Measurements from ENCODE around the gene CRTC3. TPM values are rescaled to one million over a fixed set of nuclear protein-coding genes. Genes with fewer than 3 reads are reported as not detected.

Gene CRTC3
- total RNA-seq, 3 donors from 2014 or later = 21.6 to 53.6 (median 21.7) TPM

GRCh38 chr15:90487186-90487585, 42.5 kb upstream of the CRTC3 start:
- ATAC-seq (no peak), DNase-seq (no peak)
- intact Hi-C loops (cut with DNase I, micrococcal nuclease) = no loop called here
- no peaks in the 10 kb centered on the region for H3K4me1 ChIP-seq (ENCODE audit: low read depth)
- peaks cover 7% of the 10 kb centered on the region for H3K36me3 ChIP-seq (ENCODE audit: low read depth)
- H3K9me3 ChIP-seq = no peaks in the 10 kb centered on the region
- H3K4me3 ChIP-seq = no peak overlapping the region
- no peak for TF ChIP-seq CTCF (IDR thresholded peaks at IDR 0.05)

- Histone ChIP-seq H3K4me3 (no peak overlapping the region), H3K4me1 (ENCODE audit: low read depth) (no peaks in the 10 kb centered on the region), H3K9me3 (no peaks in the 10 kb centered on the region), H3K36me3 (ENCODE audit: low read depth) (peaks cover 7% of the 10 kb centered on the region)
- no peak for ATAC-seq
- intact Hi-C loops (cut with DNase I, micrococcal nuclease) = no loop called here
- no peak for TF ChIP-seq CTCF (IDR thresholded peaks at IDR 0.05)
- no peak for DNase-seq
Observed at GRCh38 chr15:90489514-90489913, 40.2 kb upstream of the CRTC3 start.

- Histone ChIP-seq H3K4me3 (no peak overlapping the region), H3K4me1 (ENCODE audit: low read depth) (no peaks in the 10 kb centered on the region), H3K36me3 (ENCODE audit: low read depth) (peaks cover 7% of the 10 kb centered on the region), H3K9me3 (no peaks in the 10 kb centered on the region)
- intact Hi-C loops (cut with DNase I, micrococcal nuclease) = no loop called here
- no peak for DNase-seq
- ATAC-seq = no peak
- TF ChIP-seq CTCF (IDR thresholded peaks at IDR 0.05) = no peak
Observed at GRCh38 chr15:90489944-90490343, 39.8 kb upstream of the CRTC3 start.

GRCh38 chr15:90493647-90494046, 36.1 kb upstream of the CRTC3 start:
- H3K9me3 ChIP-seq = no peaks in the 10 kb centered on the region
- no peak overlapping the region for H3K4me3 ChIP-seq
- intact Hi-C loops (cut with DNase I, micrococcal nuclease) = no loop called here
- no peak for TF ChIP-seq CTCF (IDR thresholded peaks at IDR 0.05)
- H3K4me1 ChIP-seq (ENCODE audit: low read depth) = no peaks in the 10 kb centered on the region
- peaks cover 3% of the 10 kb centered on the region for H3K36me3 ChIP-seq (ENCODE audit: low read depth)
- DNase-seq (no peak), ATAC-seq (no peak)

- no peaks in the 10 kb centered on the region for H3K4me1 ChIP-seq (ENCODE audit: low read depth)
- no peaks in the 10 kb centered on the region for H3K9me3 ChIP-seq
- ATAC-seq (no peak), DNase-seq (no peak)
- H3K36me3 ChIP-seq (ENCODE audit: low read depth) = peaks cover 3% of the 10 kb centered on the region
- no peak overlapping the region for H3K4me3 ChIP-seq
- TF ChIP-seq CTCF (IDR thresholded peaks at IDR 0.05) = no peak
- intact Hi-C loops (cut with DNase I, micrococcal nuclease) = no loop called here
Observed at GRCh38 chr15:90495067-90495466, 34.7 kb upstream of the CRTC3 start.

GRCh38 chr15:90496791-90497190, 32.9 kb upstream of the CRTC3 start:
- Histone ChIP-seq H3K4me1 (ENCODE audit: low read depth) (no peaks in the 10 kb centered on the region), H3K9me3 (no peaks in the 10 kb centered on the region), H3K4me3 (no peak overlapping the region), H3K36me3 (ENCODE audit: low read depth) (peaks cover 2% of the 10 kb centered on the region)
- no peak for DNase-seq
- no peak for TF ChIP-seq CTCF (IDR thresholded peaks at IDR 0.05)
- no peak for ATAC-seq
- intact Hi-C loops (cut with DNase I, micrococcal nuclease) = no loop called here
